Tibial nerve (tissue), 4 donors: ENCODE measurements around the gene PPP2R1B.

Experiments used
- EP300 ChIP-seq, 2 donors: sonication (generic); formaldehyde crosslinking; IDR thresholded peaks; one replicate each; pipeline ENCODE4 v1.6.1; 2017; ENCODE audit warnings: antibody characterized with exemption in 2 of 2, mild to moderate bottlenecking in 1 of 2
- POLR2A ChIP-seq, 2 donors: fragments of 450-650 bp; IDR thresholded peaks; one replicate each; pipeline ENCODE4 v1.6.1; 2017; ENCODE audit warnings: antibody characterized with exemption in 2 of 2, mild to moderate bottlenecking in 2 of 2, moderate library complexity in 2 of 2
- TF ChIP-seq, protein P1 (sequence below), 5 experiments: fragments of 200-600 bp in 3 of 5; fragments of 450-650 bp in 2 of 5; sonication (generic) in 3 of 5; IDR thresholded peaks; one replicate each; pipeline ENCODE4 v1.5.1; 2016 to 2019; ENCODE audit warnings: antibody characterized with exemption in 5 of 5, mild to moderate bottlenecking in 3 of 5, moderate library complexity in 2 of 5

DNA sequence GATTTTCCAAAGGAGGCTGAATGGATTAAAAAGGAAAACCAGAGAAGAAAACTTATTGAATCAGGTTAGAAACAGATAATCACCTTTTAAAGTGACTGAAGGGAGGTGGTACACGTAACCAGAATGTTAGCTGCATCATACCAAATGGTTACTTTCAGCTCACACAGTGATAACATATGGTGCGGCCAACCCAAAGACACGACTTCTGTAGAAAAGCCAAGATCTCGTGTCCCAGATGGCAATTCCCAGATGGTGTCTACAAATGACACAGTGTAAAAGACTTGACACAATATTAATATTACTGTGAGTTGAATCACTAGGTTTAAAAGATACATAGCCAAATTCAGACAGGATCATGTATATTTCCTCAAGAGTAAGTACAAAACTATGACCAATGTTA lies 5.2 kb downstream of the PPP2R1B start:
- TF ChIP-seq POLR2A (IDR thresholded peaks at IDR 0.05): no peak
- TF ChIP-seq, protein P1, sequence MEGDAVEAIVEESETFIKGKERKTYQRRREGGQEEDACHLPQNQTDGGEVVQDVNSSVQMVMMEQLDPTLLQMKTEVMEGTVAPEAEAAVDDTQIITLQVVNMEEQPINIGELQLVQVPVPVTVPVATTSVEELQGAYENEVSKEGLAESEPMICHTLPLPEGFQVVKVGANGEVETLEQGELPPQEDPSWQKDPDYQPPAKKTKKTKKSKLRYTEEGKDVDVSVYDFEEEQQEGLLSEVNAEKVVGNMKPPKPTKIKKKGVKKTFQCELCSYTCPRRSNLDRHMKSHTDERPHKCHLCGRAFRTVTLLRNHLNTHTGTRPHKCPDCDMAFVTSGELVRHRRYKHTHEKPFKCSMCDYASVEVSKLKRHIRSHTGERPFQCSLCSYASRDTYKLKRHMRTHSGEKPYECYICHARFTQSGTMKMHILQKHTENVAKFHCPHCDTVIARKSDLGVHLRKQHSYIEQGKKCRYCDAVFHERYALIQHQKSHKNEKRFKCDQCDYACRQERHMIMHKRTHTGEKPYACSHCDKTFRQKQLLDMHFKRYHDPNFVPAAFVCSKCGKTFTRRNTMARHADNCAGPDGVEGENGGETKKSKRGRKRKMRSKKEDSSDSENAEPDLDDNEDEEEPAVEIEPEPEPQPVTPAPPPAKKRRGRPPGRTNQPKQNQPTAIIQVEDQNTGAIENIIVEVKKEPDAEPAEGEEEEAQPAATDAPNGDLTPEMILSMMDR (IDR thresholded peaks at IDR 0.05): no peak
- no peak for TF ChIP-seq EP300 (IDR thresholded peaks at IDR 0.05)
